NT2/D1 (cell line): ENCODE data around the gene CPE.

Source experiments
- YY1 ChIP-seq: IDR thresholded peaks from 2 replicates; pipeline ENCODE4 v1.6.1; 2011; ENCODE audit not compliant: insufficient read length, insufficient read depth
- ZNF274 ChIP-seq: IDR thresholded peaks from 2 replicates; pipeline ENCODE4 v1.6.1; 2011; ENCODE audit warnings: mild to moderate bottlenecking, low read depth, low read length

DNA sequence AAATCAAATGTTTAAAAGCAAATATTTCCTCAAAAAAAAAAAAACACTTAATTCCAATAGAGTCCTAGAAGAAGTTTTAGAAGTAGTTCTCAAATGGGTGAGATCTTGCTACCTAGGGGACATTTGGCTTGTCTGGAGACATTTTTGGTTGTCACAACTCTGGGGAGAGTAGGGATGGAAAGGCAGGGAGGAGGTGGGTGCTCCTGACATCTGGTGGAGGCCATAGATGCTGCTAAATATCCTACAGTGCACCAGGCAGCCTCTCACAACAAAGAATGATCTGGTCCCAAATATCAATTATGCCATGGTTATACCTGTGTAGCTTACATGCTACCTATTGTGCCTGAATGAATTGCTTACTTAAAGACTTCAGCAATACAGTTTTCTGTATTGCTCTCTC lies 46.8 kb downstream of the CPE start:
- TF ChIP-seq YY1 (no peak), ZNF274 (no peak)
